ENCODE measurements around the gene DAGLA.
"Not testable (repeated sequence)": the region's sequence is repeated elsewhere in the genome, so short reads cannot be mapped to it uniquely, and the experiment has no call there.

Gene DAGLA

DNA sequence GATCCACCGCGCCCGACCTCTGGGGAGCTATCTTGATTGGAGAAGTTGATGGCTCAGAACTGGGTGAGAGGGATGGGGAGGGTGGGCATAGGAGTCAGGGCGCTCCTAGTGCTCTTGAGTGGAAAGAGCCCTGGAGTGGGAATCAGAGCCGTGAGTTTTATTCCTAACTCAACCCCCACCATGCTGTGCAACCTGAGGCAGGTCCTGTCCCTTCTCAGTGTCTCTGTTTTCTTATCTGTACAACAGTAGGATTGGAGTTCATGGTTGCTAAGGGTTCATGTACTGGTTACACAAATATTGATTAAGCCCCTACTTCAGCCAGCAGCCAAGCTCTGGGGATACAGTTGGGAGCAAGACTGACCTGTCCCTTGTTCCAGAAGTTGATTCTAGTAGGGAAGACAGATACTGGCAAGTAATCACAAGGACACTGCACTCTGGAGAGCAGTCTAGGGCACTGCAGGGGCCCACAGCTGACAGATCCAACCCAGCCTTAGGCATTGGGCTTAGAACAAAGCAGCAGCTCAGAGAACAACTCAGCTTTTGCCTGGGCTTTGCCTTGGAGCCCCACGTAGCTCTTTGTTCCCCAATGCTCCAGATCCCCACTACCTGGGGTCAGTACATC is 12.4 kb upstream of the DAGLA start:
- no peak for DNase-seq

- no peak for DNase-seq
Measured at GRCh38 chr11:61669417-61669816, 10.8 kb upstream of the DAGLA start.

- no peak for DNase-seq
Measured at GRCh38 chr11:61670626-61671025, 9.6 kb upstream of the DAGLA start.

DNA sequence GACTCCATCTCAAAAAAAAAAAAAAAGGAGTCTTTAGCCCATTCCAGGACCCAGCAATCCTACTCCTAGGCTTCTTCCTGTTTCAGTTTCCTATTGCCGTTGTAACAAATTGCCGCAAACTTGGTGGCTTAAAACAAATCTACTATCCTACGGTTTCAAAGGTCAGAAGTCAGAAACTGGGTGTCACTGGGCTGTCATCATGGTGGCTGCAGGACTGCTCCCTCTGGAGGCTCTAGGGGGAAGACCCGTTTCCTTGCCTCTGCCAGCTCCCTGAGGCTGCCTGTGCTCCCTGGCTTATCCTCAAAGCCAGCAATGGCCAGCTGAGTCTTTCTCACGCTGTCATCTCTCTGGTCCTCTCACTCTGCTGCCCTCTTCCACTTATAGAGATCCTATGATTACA is 8.7 kb upstream of the DAGLA start:
- no peak for DNase-seq

- DNase-seq: not testable (repeated sequence)
Measured at GRCh38 chr11:61673946-61674467, 6.2 kb upstream of the DAGLA start.

- DNase-seq: no peak
Measured at GRCh38 chr11:61675826-61676225, 4.4 kb upstream of the DAGLA start.

DNA sequence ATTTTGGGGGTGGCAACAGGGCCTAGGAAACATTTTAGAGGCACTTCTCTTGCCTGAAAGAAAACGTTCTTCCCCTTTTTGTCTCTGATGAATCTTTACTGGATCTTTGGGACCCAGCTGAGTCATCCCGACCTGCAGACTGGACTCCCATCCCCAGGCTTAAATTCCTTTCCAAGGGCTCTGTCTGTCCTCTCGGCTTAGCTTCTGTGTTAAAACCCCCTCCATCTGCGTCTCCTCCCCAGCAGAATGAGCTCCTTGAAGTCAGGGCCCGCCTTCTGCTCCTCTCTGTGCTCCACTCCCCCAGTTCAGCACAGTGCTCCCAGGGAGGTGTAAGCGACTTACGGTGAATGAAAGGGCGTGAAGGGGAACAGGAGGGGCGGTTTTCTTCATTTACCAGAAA is 895 bp upstream of the DAGLA start:
- DNase-seq: no peak

DNA sequence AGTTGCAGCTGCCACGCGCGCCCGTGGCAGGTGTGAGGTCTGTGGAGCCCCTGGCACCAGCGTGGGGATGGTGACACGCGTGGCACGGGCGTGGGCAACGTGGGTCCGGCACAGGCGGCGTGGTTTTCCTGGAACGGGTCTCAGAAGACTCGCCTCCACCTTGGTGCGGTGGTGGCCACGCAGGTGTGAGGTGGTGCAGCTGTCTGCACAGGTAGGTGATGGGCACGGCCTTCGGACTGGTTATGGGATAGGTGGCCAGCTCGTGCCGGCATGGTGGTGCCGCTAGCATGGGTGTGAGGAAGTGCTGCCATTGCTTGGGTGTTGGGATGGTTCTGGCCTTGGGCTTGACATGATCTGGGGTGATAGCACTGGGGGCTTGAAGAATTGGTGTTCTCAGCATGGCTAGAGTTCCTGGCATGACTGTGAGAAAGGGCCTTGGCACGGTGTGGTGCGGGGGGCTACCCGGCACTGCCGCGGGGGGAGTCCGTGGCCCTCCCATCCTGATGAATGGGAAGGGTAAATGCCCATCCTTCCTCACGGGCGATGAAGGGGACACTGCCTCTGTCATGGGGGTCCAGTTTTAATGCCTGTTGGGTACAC is 531 bp downstream of the DAGLA start:
- DNase-seq: no peak

DNA sequence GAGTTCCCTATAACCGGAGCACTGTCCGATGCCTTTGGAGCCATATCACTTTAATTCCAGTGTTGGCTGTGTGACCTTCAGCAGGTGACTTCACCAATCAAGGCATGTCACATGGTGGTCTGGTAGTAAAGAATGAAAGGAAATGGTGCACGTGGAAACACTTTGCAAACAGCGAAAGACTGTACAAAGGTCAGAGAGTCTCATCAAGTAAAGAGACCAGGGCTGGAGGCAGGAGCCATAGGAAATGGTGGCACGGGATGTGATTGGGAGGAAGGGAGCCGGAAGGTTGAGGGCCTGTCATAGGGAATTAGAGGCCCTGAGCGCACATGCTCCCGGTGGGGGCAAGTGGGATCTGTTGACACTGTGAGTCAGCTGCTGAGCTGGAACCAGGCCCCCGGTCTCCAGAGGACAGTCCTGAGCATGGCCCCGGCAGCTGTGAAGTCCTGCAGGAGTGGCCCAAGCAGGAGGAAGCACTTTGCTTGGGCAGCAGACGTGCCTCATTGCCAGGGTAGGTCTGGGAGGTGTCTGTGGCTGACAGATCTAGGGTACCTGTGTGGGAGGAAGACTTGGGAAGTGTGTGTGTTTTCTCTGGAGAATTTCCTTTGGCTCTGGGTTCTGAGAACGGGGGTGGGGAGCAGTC is 2.0 kb downstream of the DAGLA start:
- peak; percentile 24 for DNase-seq

- no peak for DNase-seq
Measured at GRCh38 chr11:61682906-61683675, 2.9 kb downstream of the DAGLA start.

- DNase-seq: no peak
Measured at GRCh38 chr11:61683961-61684869, 4.0 kb downstream of the DAGLA start.

DNA sequence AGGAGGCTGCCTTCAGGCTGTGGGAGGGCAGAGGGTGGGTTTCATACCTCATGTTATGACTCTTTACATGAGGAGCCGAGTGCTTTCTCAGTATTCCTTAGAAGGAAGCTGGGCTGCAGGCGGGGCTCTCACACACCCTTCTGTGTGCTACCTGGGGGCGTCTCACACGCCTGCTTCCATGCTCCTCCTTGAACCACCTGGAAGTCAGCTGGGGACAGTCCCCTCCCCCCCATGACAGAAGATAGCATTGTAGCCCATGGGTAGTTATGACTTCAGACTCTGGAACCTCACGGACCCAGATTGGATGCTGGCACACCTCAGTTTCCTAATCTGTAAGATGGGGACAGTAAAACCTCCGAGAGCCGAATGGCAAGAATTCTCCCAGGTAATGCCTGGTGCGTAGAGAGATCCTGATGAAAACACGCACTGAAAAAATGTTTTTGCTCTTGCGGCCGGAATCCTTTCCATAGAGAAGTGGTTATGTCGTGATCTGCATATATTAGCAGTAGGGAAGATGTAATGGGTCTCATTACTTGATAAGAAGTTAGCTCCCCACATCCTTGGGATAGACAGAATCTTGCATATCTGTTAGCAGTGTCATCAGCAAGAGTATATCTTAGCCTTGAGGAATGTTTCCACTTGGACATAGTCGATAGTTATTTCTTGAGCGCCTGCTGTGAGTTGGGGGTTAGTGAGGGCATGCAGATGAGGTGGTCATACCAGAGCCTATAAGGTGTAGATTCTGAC is 4.9 kb downstream of the DAGLA start:
- DNase-seq: no peak

DNA sequence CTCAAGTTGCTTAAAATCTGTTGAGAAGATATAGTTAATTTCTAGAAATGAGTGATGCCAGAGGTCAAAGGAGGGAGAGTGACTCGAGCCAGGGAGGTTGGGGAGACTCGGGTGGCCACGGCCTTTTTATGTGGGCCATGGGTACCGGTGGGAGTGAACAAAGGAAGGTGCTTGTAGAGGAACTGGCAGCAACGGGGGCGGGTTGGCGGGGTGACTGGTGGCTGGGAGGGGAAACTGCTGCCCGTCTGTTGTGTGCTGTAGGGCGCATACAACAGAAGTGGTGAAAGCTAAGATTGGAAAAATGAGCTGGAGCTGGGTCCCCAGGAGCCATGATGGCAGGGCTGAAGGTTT is 5.4 kb downstream of the DAGLA start:
- no peak for DNase-seq

- DNase-seq: no peak
Measured at GRCh38 chr11:61686066-61686465, 5.9 kb downstream of the DAGLA start.

- no peak for DNase-seq
Measured at GRCh38 chr11:61686469-61686868, 6.3 kb downstream of the DAGLA start.

DNA sequence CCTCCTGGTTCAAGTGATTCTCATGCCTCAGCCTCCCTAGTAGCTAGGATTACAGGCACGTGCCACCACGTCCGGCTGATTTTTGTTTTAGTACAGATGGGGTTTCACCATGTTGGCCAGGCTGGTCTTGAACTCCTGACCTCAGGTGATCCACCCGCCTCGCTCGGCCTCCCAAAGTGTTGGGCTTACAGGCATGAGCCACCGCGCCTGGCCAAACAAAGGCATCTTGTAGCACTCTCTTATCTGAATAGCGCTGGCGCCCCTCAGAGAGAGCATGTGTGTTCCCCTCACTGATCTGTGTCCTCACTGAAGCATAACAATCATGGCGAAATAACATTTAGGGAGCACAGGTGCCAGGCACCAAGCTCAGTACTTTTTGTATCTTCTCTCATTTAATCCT is 7.2 kb downstream of the DAGLA start:
- DNase-seq: no peak

DNA sequence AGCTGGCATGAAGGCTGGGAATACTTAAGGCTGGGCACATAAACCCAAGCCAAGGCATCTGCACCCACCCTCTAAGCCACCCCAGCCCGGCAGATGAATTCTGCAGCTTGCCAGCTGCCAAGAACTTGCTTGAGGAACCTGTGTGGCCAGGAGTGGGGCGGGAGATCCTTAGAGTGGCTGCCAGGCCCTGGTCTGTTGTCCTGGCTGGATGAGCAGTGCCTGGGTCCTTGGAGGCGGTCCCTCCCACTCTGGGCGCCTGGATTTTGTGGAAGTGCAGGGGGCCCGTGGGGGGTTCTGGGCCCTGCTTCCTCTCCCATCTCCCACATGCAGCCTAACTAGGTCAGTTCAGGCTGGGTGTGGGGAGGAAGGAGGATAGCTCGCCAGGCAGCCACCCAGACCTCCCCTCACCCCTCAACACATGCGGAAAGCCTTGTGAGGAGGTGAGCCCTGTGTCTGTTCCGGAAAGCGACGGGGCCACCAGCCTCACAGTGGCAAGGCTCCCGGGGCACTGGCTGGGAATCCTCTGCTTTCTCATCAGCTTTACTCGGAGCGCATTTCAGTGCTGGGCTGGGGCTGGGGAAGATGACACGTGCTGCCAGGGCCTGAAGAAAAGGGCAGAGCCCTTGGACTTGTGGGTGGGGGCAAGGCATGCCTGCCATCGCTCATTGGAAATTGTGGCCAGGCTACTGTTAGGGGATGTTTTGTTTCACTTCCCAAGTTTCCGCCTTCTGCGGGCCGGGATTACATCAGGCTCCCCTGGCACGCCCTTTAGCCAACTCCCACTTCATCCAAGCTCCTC is 8.4 kb downstream of the DAGLA start:
- no peak for DNase-seq

DNA sequence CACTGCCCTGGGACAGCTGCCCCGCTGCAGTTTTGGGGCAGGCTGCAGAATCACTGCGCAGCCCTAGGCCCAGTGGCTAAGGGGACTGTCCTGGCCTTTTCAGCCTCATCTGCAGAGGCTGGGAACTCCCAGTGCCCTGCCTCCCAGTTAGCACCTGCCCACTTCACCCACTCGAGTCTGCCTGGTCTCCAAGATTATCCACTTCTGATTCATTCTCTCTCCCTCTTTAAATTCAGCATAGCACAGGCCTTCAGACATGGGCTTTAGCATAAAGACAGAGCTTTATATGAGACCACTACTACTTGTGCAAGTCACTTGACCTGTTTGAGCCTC is 8.9 kb downstream of the DAGLA start:
- DNase-seq: no peak

GRCh38 chr11:61690706-61691379 is 10.7 kb downstream of the DAGLA start:
- no peak for DNase-seq

- DNase-seq: peak; percentile 37
Measured at GRCh38 chr11:61691380-61692156, 11.4 kb downstream of the DAGLA start.

All from NCI-H2029 treated with DMSO at 0.1 percent for 48 hours (cell line).